Left renal cortex interstitium (tissue), 4 donors: ENCODE results near the gene TMED4. TPM values are rescaled to one million over a fixed set of nuclear protein-coding genes. Genes with fewer than 3 reads are reported as not detected.

Experiments
- DNase-seq, 4 donors: peaks; one replicate each; pipeline ENCODE4 v3.0.0-alpha.2; 2013; ENCODE audit warnings: low read depth in 4 of 4, low spot score in 2 of 4, missing footprints in 1 of 4
- polyA plus RNA-seq, 4 donors: library from polyadenylated mRNA; unstranded; fragments of 120-200 nt; gene quantifications; one replicate each; pipeline ENCODE4 v1.2.1, GENCODE V29; 2013; ENCODE audit not compliant: insufficient read length in 4 of 4

Gene TMED4
- polyA plus RNA-seq, 4 donors: 128 to 176 (median 150) TPM

DNA sequence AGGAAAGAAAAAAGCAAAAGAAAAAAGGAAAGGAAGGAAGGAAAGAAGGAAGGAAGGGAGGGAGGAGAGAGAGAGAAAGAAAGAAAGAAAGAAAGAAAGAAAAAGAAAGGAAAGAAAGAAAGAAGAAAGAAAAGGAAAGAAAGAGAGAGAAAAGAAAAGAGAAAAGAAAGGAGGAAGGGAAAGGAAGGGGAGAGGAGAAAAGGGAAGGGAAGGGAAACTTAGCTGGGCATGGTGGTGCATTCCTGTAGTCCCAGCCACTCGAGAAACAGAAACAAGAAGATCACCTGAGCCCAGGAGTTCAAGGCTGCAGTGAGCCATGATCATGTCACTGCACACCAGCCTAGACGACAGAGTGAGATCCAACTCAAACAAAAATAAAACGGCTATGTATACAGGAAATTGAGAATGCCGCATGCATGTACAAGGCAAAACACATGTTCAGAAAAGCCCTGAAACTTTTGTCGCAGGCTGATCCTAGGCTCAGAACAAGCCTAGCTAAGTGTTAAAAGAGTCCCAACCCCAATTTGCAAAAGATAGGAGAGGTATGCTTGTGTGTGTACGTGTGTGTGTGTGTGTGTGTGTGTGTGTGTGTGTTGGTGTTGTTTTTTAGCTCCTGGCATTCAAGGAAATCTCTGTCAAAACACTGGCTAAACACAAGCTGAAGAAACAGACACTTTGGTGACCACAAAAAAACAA lies 34.3 kb downstream of the TMED4 start:
- DNase-seq: no peak

DNA sequence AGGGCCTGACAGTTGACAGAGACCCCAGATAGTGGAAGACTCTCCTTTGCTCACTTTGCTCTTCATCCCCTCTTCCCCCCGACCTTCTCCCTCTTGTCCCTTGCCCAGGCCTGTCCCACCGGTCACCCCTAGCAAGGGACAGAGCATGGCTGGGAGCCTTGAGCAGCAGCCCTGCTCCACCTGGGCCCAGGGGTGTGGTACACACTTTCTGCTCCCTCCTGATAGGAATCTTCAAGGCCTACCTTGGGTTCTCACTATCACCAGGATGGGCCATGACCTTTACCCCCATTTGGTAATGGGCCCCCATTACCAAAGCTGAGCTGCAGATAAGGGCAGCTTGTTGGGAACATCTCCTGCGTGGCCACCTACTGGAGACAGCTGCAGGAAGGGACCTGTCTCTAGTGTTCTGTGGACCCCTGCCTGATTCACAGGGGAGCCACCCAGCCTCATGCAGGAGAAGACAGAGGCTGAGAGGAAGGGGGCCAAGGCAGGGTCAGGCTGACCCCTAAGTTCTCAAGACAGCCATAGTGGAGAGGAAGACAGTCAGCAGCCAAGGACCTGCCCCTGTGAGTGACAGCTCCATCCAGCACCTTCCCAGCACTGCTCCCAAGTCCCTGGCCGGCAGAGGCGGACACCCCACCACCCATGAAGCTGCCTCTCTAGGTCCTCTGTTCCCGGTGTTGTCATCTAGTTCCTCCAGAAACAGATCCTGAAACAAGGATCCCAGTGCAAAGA lies 40.0 kb downstream of the TMED4 start:
- no peak for DNase-seq

DNA sequence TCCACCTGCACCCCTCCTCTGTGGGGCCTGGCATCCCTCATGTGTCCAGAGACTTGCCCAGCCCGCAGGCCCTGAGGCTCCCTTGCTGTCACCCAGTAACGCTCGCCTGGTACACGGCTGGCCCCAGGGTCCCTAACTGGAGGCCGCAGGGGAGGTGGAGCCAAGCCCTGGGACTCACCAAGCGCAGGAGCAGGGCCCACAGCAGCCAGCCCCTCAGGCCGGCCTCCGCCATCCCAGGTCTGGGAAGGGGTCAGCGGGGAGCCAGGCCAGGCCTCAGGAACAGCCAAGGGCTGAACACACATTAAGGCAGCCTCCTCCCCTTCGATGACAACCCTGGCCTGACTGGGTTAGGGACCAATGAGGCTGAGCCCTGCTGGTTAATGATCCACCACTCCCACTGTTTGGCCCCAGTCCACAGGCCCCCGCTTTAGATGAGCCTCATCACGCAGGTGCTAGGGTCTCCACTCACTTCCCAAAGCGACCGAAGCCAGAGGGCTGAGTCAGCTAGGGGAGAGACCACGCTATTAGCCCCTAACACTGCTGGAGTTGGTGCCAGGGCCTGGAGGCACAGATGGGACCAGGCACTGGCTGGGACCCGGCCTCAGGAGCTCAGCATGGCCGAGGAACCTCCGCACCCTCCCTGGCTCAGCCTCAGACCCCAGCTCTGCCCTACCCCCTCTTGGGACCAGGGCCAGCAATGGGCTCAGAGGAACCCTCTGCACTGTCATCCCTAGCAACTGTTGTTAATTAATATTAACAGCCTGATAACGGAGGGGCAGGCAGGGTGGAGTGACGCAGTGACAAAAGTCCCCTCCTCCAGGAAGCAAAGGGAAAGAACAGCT lies 40.8 kb downstream of the TMED4 start, which contains the start of gene NPC1L1:
NPC1L1 (minus strand) TSS at position 303 of the 842 bp plus-strand sequence; CDS start at position 232, 71 bp downstream.
- DNase-seq: no peak

DNA sequence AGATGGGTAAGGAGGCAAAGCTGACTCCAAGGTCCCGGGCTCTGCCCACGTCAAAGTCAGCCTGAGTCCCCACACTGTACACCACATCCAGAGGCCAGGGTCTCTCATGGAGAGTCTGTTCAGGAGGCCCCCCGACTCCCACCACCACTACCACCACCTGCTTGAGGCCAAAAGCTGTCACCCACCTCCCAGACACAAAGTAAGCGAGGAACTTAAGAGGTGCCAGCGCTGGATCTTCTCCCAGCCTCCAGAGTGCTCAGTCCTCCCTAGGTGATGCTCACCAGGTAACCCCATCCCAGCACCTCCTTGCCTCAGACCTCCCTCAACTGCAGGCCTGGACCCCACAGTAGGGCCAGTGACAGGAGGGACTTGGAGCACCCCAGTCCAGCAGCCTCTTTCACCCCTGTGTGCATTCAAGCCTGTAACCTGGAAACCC lies 41.4 kb downstream of the TMED4 start:
- DNase-seq: no peak

DNA sequence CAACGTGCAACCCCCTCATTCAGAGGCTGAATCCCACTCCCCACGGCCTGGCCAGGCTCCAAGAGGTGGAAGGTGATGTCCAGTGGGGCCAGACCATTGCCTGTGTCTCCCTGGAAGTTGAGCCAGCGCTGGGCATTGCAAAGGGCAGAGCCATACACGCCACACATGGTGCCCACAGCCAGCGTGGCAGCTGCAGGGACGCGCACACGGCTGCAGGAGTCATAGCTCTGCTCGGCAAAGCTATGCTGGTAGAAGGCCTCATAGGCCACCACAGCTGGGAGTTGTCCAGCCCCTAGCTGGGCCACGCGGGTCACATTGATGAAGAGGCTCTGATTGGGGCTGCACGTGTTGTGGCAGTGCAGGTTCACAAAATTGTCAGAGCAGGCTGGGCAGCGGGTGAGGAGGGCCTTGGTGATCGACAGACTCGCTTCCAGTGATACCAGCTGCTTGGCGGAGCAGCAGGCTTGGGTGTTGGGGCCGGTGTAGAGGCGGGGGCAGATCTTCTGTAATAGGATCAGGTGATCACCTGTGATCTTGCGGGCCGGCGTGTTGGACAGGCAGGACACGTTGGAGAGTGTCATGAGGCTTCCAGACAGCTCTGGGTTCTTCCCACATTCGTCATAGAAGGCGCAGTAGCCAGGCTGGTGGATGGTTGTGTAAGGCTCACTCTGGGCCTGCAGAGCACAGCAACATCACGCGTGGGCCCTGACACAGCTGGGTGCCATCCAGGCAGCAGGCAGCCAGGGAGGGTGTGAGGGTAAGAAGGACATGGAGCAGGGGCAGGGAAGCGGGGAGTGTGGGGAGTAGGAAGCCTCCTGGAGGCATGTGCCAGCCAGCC lies 42.1 kb downstream of the TMED4 start:
- no peak for DNase-seq

DNA sequence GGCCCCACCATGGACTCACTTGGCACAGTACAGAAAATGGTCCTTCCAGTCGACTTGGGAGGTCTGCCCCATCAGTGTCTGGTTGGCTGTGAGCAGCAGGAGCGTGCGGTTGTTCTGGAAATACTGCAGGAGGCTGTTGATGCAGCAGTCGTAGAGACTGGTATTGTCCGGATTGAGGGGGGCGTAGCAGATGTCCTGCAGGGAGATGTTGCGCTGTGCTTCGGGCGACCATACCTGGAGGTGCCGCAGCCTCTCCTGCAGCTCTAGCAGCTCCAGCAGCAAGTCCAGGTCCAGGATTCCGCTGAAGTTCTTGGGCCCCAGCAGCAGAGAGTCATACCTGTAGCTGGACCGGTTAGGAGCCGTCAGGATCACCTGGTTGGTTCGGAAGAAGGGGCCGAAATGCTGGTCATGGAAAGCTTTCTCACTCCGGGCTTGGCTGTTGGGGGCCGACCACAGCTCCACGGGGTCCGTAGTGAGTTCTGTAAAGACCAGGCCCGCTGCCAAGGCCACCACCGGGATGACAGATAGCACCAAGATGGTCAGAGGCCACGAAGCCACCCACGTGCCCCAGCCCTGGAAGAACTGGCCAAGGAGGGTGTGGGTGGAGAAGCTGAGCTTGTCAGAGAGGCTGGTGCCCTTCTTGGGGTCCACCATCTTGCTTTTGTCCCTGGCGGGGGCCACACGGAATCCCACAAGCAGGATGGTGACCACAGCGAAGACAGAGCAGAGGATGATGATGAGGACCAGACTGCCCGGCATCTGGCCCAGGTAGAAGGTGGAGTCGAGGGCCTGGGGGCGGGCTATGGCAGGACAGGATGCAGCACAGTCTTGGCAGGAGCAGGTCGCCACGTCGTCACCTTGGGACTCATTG lies 43.0 kb downstream of the TMED4 start:
- no peak for DNase-seq

DNA sequence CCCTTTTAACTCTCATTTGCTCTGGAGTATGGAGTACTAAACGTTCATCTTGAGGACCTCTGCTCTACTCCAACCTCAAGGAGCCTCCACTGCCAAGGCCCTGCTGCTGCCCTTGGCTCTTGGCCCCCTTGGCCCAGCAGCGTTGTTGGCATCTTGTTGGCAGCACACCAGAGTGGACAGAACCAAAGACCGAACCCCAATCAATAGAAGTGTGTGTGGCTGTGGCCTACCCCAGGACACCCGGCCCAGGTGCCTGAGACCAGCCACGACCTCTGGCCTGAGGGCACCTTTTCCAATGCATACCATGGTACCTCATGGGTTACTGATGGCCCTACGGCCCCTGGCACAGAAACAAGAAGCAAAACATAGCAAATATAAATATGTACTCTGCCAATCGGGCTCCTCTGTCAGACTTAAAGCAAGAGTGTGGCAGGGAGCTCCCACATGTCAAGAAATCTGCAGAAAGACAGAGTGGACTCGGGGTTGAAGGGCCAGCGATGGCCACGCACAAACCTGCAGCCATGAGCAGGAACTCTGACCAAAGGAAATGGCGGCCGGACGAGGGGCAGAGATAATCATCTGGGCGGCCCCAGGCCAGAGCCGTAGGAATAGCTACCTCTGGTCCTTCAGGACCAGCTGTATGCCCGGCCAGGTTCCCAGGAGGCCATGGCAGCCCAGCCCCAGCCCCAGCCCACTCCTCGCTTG lies 43.8 kb downstream of the TMED4 start:
- no peak for DNase-seq

DNA sequence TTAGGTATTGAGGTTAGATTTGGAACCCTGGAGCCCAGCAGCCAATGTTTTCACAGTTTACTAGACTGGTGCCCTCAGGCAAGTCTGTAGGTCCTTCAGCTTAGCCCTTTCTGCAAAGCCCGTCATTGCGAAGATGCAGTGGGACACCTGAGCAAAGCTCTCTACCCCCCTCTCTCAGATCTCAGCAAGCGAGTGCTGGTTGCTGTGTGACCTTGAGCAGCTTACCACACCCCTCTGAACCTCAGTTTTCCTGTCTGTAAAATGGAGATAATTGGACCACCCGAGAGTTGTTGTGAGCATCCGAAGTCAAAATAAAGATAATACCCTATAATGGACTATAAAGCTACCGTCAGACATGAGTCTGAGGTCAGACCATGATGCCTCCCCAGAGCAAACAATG lies 44.6 kb downstream of the TMED4 start:
- no peak for DNase-seq

DNA sequence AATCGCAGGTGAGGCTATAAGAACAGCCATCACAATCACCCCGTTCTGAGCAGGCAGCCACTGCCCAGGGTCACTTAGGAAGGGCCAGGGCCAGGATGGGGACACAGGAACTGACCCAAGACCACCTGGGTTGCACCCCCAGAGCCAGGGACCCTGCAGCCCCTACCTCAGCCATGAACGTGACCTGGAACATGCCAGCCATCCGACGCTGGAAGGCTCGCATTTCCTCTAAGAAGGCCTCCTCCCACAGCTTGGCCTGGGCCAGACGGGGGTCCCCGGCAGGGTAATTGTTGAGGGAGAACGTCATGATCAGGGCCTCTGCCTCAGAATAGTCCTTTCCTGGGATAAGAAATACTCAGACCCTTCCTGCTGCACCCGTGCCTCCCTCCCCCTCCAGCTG lies 45.9 kb downstream of the TMED4 start:
- DNase-seq: no peak

DNA sequence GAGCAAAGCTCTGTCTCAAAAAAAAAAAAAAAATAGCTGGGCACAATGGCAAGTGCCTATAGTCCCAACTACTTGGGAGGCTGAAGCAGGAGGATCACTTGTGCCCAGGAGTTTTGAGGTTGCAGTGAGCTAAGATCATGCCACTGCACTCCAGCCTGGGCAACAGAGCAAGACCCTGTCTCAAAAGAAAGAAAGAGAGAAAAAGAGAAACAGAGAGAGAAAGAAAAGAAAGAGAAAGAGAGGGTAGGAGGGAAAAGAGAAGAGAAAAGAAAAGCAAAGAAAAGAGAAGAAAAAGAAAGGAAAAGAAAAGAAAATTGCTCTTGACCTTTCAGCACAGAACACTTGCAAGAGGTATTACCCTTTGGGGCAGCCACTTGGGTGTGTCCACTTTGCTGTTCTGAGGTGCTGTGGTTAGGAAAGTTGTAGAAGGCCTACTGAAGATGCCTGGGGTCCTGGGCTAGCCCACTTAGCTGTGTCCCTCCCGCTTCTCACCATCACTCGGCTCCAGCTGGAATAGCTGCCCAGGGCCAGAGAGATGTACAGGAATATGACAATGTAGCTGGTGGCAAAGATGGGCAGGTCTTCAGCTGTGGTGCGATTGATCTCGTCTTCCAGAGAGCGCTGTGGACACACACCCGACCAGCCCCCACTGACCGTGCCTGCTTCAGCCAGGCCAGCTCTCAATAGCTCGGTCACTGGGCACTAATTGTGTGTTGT lies 46.5 kb downstream of the TMED4 start:
- DNase-seq: no peak

DNA sequence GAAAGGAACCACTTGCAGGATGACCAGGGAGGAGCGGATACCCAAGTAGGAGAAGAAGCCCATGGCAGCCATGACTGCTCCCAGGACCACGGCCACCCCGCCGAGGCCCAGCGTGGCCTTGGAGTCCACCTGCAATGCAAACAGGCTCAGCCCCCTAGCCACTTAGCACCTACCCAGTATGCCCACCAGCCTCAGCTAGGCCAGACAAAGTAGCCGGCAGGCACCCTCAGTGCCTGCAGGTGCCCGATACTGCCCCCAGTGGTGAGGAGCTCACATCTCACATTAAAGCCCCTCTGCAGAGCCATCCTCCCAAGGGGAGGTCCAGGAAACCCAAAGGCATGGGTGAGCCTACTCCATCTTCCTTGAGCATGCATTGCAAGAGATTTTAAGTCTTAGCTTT lies 47.5 kb downstream of the TMED4 start:
- DNase-seq: peak in 1 of 4 donors; percentile 12

DNA sequence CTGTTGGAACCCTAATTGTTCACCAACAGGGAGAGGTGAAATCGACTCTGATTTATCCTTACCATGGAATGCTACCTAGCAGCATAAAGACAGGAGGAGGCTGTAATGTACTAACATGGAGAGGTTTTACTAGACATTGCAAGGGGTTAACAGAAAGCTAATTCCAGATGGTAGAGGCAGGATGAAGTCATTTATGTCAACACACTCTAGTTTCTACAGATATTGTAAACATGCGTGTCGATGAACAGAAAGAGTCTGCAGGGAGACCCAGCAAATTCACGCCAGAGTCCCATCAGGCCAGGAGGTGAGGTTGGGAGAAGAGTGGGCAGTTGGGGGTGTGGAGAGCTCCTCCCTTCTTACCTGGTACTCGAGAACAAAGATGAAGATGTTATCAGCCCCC lies 47.9 kb downstream of the TMED4 start:
- DNase-seq: no peak

DNA sequence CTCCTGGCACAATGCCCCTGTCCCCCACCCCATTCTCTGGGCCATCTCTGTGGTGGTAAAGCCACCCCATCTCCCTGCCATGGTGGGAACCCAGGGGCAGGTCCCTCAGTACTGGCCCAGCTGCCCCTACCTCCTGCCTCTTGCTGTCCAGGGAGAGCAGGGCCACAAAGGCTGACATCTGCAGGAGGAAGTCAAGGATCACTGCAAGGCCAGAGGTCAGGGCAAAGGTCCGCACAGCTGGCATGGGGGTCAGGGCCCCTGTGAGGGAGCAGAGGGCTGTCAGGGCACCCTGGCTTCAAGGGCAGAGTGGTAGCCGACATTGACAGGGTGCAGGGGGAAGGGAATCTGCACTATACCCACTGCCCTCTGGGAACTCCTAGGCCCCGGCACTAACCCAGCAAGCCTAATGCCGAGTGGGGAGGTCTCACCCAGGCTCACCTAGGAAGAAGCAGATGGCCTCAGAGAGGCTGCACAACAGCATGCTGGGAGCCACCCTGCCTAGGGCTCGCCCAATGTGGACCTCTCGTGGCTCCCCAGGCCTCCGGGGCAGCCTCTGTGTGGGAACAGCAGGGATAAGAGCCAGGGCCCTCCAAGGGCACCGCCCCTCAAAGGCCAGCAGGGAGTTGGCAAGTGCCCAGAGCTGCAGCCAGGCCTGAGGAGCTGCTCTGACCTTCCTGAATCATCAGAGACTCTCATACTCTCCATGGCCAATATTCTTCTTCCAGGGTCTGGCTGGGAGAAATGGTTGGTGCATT lies 48.6 kb downstream of the TMED4 start:
- DNase-seq: no peak

DNA sequence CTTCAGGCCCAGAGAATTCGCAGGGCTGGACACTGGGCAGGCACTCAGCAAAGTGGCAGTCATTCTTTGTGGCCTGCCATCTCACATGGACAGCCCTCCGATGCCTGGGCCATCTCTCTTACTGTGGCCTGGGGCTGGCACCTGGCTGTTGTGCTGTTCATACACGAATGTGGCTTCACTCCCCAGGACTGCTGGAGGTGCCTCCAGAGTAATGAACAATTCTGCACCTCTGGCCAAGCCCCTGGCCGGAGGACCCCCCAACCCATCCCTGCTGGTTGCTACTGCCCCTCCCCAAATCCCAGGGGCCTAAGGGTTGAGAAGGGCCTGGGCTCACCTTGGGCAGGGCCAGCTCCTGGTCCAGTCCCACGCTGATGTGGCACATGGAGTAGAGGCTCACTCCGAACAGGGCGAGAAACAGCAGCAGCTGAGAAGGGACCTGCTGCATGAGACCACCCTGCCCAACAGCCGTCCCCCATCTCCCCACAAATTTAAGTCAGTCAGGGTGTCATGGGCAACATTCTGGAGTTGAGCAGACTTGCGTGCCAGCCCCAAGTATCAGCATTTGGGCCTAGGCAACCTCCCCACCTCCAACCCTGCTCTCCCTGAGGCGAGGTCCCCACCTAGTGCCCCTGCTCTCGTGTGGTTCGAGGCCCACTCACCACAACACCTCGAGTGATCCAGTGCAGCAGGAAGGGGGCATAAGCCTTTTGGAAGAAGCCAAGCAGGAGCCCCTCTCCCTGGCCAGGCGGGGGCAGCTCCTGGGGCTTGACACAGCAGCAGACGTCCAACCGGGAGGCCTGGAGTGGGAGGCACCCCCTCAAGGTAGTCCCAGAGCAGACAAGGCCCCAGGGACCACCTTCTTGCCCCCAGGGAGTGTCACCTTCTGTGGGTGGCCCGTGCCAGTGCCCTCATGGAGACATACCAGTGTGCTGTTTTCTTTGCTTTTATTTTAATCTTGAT lies 50.3 kb downstream of the TMED4 start:
- no peak for DNase-seq

DNA sequence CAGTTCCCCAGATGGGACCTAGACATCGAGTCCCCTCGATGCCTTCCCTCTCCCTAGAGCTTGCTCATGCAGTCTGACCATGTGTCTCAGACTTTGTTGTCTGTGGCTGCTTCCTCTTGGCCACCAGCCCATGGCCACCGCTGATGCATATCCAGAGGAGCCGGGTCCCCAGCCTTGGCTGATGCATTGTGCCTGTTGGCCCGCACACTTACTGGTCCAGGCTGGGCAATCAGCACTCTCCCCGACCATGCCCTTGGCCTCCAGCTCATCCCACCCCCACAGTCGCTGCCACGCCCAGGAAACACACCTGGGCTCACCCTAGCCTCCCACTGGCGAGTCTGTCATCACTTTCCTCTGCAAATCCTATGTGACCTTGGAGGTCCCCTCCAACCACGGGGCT lies 51.0 kb downstream of the TMED4 start:
- no peak for DNase-seq
